HL-60/S4 treated with retinoic acid at 250 ng/mL for 4 days and 3 days (cell line): ENCODE data around the gene CRTC3.

Source experiments
- in situ Hi-C: fragments of 300-500 bp; cut with MboI; formaldehyde crosslinking; loops from 2 replicates; pipeline ENCODE4 v1.7.0; 2022; ENCODE audit warnings: low sequenced_read_pairs

The CRTC3 gene

GRCh38 chr15:90561344-90562244 is 31.9 kb downstream of the CRTC3 start:
- in situ Hi-C loops: no loop called here

- in situ Hi-C loops: no loop called here
Observed at GRCh38 chr15:90562669-90563068, 32.9 kb downstream of the CRTC3 start.

- in situ Hi-C loops: no loop called here
Observed at GRCh38 chr15:90563463-90563862, 33.7 kb downstream of the CRTC3 start.

GRCh38 chr15:90564051-90564450 is 34.3 kb downstream of the CRTC3 start:
- in situ Hi-C loops: no loop called here

GRCh38 chr15:90564590-90564989 is 34.9 kb downstream of the CRTC3 start:
- in situ Hi-C loops: no loop called here

- in situ Hi-C loops: no loop called here
Observed at GRCh38 chr15:90565866-90566265, 36.1 kb downstream of the CRTC3 start.

GRCh38 chr15:90570643-90571042 is 40.9 kb downstream of the CRTC3 start:
- in situ Hi-C loops: no loop called here

GRCh38 chr15:90571063-90571541 is 41.4 kb downstream of the CRTC3 start:
- in situ Hi-C loops: no loop called here

GRCh38 chr15:90572893-90573292 is 43.2 kb downstream of the CRTC3 start:
- in situ Hi-C loops: no loop called here

- in situ Hi-C loops: no loop called here
Observed at GRCh38 chr15:90576711-90577389, 47.1 kb downstream of the CRTC3 start.

GRCh38 chr15:90579213-90579612 is 49.5 kb downstream of the CRTC3 start:
- in situ Hi-C loops: no loop called here

- in situ Hi-C loops: no loop called here
Observed at GRCh38 chr15:90580099-90580498, 50.4 kb downstream of the CRTC3 start.

GRCh38 chr15:90580541-90580940 is 50.8 kb downstream of the CRTC3 start:
- in situ Hi-C loops: no loop called here

- in situ Hi-C loops: no loop called here
Observed at GRCh38 chr15:90580946-90581345, 51.2 kb downstream of the CRTC3 start.

- in situ Hi-C loops: no loop called here
Observed at GRCh38 chr15:90581771-90582352, 52.1 kb downstream of the CRTC3 start.

- in situ Hi-C loops: no loop called here
Observed at GRCh38 chr15:90582553-90582952, 52.8 kb downstream of the CRTC3 start.

GRCh38 chr15:90583471-90584252 is 53.9 kb downstream of the CRTC3 start:
- in situ Hi-C loops: no loop called here

- in situ Hi-C loops: no loop called here
Observed at GRCh38 chr15:90584841-90585240, 55.1 kb downstream of the CRTC3 start.

GRCh38 chr15:90585863-90586262 is 56.1 kb downstream of the CRTC3 start:
- in situ Hi-C loops: no loop called here

- in situ Hi-C loops: no loop called here
Observed at GRCh38 chr15:90586948-90587347, 57.2 kb downstream of the CRTC3 start.

GRCh38 chr15:90588427-90588826 is 58.7 kb downstream of the CRTC3 start:
- in situ Hi-C loops: no loop called here
